Measurements from ENCODE around the gene FAM168A. TPM values are rescaled to one million over a fixed set of nuclear protein-coding genes. Genes with fewer than 3 reads are reported as not detected.

Gene FAM168A
- total and polyA plus RNA-seq, 2 of the 8 experiments (the other 6 are each of a cell fraction or from before 2014, with no cell fraction given), result 17.1 to 21.6 TPM

GRCh38 chr11:73635721-73636120, 37.8 kb upstream of the FAM168A start:
- H3K23ac ChIP-seq (ENCODE audit: insufficient read length), result no peak overlapping the region
- WGBS, 2 experiments (ENCODE audit: extremely low coverage in 1 of 2, insufficient coverage in 1 of 2, insufficient read length in 1 of 2, insufficient replicate concordance in 2 of 2, low coverage in 1 of 2, low lambda C conversion rate in 2 of 2, missing lambda C conversion rate in 1 of 2), result 98% methylated on average over 5 of the region's 5 CpGs; no CpG with 5 or more reads in 1 of the 2 experiments
- no peak overlapping the region for H3K4ac ChIP-seq (replicated peaks; ENCODE audit: insufficient read length, low read depth, low read length)
- no peak overlapping the region for H3K14ac ChIP-seq (ENCODE audit: insufficient read length)
- no peaks in the 10 kb centered on the region for H3K36me3 ChIP-seq (ENCODE audit: control insufficient read depth in 2 of 4, insufficient read depth in 4 of 4, low read length in 3 of 4)
- no peaks in the 10 kb centered on the region for H3K79me2 ChIP-seq (ENCODE audit: control insufficient read depth in 1 of 2, insufficient read depth in 2 of 2, low read length in 2 of 2)
- H3K79me1 ChIP-seq (ENCODE audit: low read depth, low read length), result no peaks in the 10 kb centered on the region
- ChIA-PET CTCF (ENCODE audit: partially characterized antibody) (interaction anchor here (26.0 to 30.1 kb wide), 2 partner anchors 0 to 13 kb away, joined by 653 read pairs; partner anchors contain the start of gene PLEKHB1), POLR2A (ENCODE audit: partially characterized antibody) (interaction anchor here (0.9 to 1.2 kb wide), 2 partner anchors 11 to 152 kb away, joined by 3 read pairs; partner anchors contain the start of gene PLEKHB1)
- no peaks in the 10 kb centered on the region for H3K23me2 ChIP-seq (ENCODE audit: low read depth, low read length)
- H3K4me1 ChIP-seq (replicated peaks in 1 of 4; ENCODE audit: control insufficient read depth in 3 of 4, insufficient read depth in 4 of 4, low read length in 3 of 4), result peaks cover 0 to 4% (median 2%) of the 10 kb centered on the region in 4 experiments; a peak in 3 of 7 replicates
- no peak overlapping the region for H2BK15ac ChIP-seq (ENCODE audit: low read length)
- H2AFZ ChIP-seq (ENCODE audit: low read length), result no peak overlapping the region
- no peak overlapping the region for H3K18ac ChIP-seq (ENCODE audit: extremely low read depth, low read length)
- no peak overlapping the region for H2BK20ac ChIP-seq (ENCODE audit: low read length)
- H4K8ac ChIP-seq (ENCODE audit: extremely low read depth, insufficient read depth, low read length), result no peak overlapping the region
- H3K4me2 ChIP-seq (ENCODE audit: insufficient read depth in 1 of 2, low read depth in 2 of 2, low read length in 2 of 2), result no peak overlapping the region
- H4K20me1 ChIP-seq (replicated peaks in 1 of 2; ENCODE audit: control insufficient read depth in 1 of 2, insufficient read depth in 2 of 2, low read length in 2 of 2), result no peaks in the 10 kb centered on the region
- no peak overlapping the region for H4K5ac ChIP-seq (ENCODE audit: insufficient read length, low read depth, low read length)
- no peak overlapping the region for H3K56ac ChIP-seq (replicated peaks; ENCODE audit: insufficient read length, low read depth, low read length)
- H3K9me3 ChIP-seq (ENCODE audit: insufficient read depth in 2 of 2, low read depth in 1 of 2, low read length in 1 of 2), result no peaks in the 10 kb centered on the region; a peak in 1 of 4 replicates
- no peak for DNase-seq (ENCODE audit: low read depth in 1 of 2, low spot score in 2 of 2)
- H3K27ac ChIP-seq (ENCODE audit: low read depth, low read length), result no peak overlapping the region
- no peak for FAIRE-seq
- no peak overlapping the region for H2BK5ac ChIP-seq (ENCODE audit: low read depth, low read length)
- no peak overlapping the region for H4K91ac ChIP-seq (replicated peaks; ENCODE audit: insufficient read length, low read length)
- H2BK12ac ChIP-seq (ENCODE audit: low read depth, low read length), result no peak overlapping the region
- no peak overlapping the region for H2BK120ac ChIP-seq (replicated peaks; ENCODE audit: low read depth, low read length)
- H3K9ac ChIP-seq (replicated peaks in 1 of 4; ENCODE audit: extremely low read depth in 1 of 4, low read depth in 3 of 4, low read length in 3 of 4), result no peak overlapping the region
- H3K27me3 ChIP-seq (replicated peaks in 1 of 4; ENCODE audit: control insufficient read depth in 3 of 4, extremely low read depth in 1 of 4, insufficient read depth in 3 of 4, low read length in 3 of 4), result peaks cover under 1 to 6% (median 2%) of the 10 kb centered on the region in 4 experiments; a peak in 4 of 7 replicates
- H3K4me3 ChIP-seq (ENCODE audit: extremely low read depth in 1 of 4, insufficient read depth in 2 of 4, low read depth in 3 of 4, low read length in 4 of 4), result no peak overlapping the region
- no peak overlapping the region for H2AK5ac ChIP-seq (ENCODE audit: low read depth, low read length)
- TF ChIP-seq SAP30 (IDR thresholded peaks at IDR 0.05; ENCODE audit: insufficient read depth, insufficient replicate concordance, low read length) (no peak), CBX5 (IDR thresholded peaks at IDR 0.05; ENCODE audit: low read depth, low read length) (no peak), EGR1 (IDR thresholded peaks at IDR 0.05; ENCODE audit: borderline replicate concordance, low read depth, low read length) (no peak), CBX8 (IDR thresholded peaks at IDR 0.05; ENCODE audit: borderline replicate concordance, low read depth, low read length) (no peak), HDAC6 (IDR thresholded peaks at IDR 0.05; ENCODE audit: low read depth, low read length) (no peak), JUN (IDR thresholded peaks at IDR 0.05; ENCODE audit: low read depth, low read length) (no peak), BCL11A (IDR thresholded peaks at IDR 0.05; ENCODE audit: low read depth in 2 of 2, low read length in 2 of 2) (no peak), SUZ12 (IDR thresholded peaks at IDR 0.05; ENCODE audit: low read length) (no peak), KDM1A (IDR thresholded peaks at IDR 0.05; ENCODE audit: borderline replicate concordance, low read length) (no peak), KDM5A (IDR thresholded peaks at IDR 0.05; ENCODE audit: low read length) (no peak), EP300 (IDR thresholded peaks at IDR 0.05; ENCODE audit: borderline replicate concordance in 1 of 2, low read depth in 2 of 2, low read length in 2 of 2) (no peak), E2F6 (IDR thresholded peaks at IDR 0.05) (no peak), CTBP2 (IDR thresholded peaks at IDR 0.05; ENCODE audit: borderline replicate concordance, insufficient read depth, insufficient read length, low read length) (no peak)

Measured in H1 (cell line).